Osteoblast (primary cell): ENCODE results near the gene RIMS1. TPM values are rescaled to one million over a fixed set of nuclear protein-coding genes. Genes with fewer than 3 reads are reported as not detected.

Source experiments
- DNase-seq: peaks from one replicate; pipeline ENCODE4 v3.0.0; 2011; ENCODE audit warnings: low spot score, mixed read lengths; ENCODE audit not compliant: insufficient read length; ENCODE audit errors: missing footprints
- H2AFZ ChIP-seq: 2 replicates; pipeline ENCODE4 v1.6.0; 2011; ENCODE audit warnings: mild to moderate bottlenecking, low read length
- H3K27ac ChIP-seq: 2 replicates; pipeline ENCODE4 v1.5.1; 2011; ENCODE audit warnings: mild to moderate bottlenecking, low read depth, low read length, moderate library complexity
- H3K27me3 ChIP-seq: 2 replicates; pipeline ENCODE4 v1.6.0; 2012; ENCODE audit warnings: mild to moderate bottlenecking, control low read depth, inconsistent platforms, low read length, moderate library complexity; ENCODE audit not compliant: insufficient read depth
- H3K36me3 ChIP-seq: 2 replicates; pipeline ENCODE4 v1.5.1; 2011; ENCODE audit warnings: mild to moderate bottlenecking, low read length, control low read depth, moderate library complexity; ENCODE audit not compliant: insufficient read depth
- H3K4me1 ChIP-seq: 2 replicates; pipeline ENCODE4 v1.5.1; 2011; ENCODE audit warnings: mild to moderate bottlenecking, low read length, control low read depth, moderate library complexity; ENCODE audit not compliant: insufficient read depth
- H3K4me2 ChIP-seq: 2 replicates; pipeline ENCODE4 v1.6.0; 2011; ENCODE audit warnings: mild to moderate bottlenecking, low read length; ENCODE audit not compliant: insufficient read depth
- H3K4me3 ChIP-seq: fragments of 200-600 bp; sonication (generic); 3 replicates; pipeline ENCODE4 v1.5.1; 2012; ENCODE audit warnings: mild to moderate bottlenecking, low read length, inconsistent platforms; ENCODE audit not compliant: insufficient read depth
- H3K79me2 ChIP-seq: 2 replicates; pipeline ENCODE4 v1.6.0; 2012; ENCODE audit warnings: mild to moderate bottlenecking, low read length, control low read depth, inconsistent platforms; ENCODE audit not compliant: insufficient read depth
- H3K9me3 ChIP-seq: 2 replicates; pipeline ENCODE4 v1.5.1; 2011; ENCODE audit warnings: low read depth, low read length, control low read depth
- H4K20me1 ChIP-seq: 2 replicates; pipeline ENCODE4 v1.6.0; 2012; ENCODE audit warnings: mild to moderate bottlenecking, low read length, control low read depth; ENCODE audit not compliant: insufficient read depth
- CTCF ChIP-seq: IDR thresholded peaks from 2 replicates; pipeline ENCODE4 v1.5.1; 2011; ENCODE audit warnings: mild to moderate bottlenecking, low read depth, low read length, moderate library complexity; ENCODE audit errors: extremely low read depth
- total RNA-seq: library from RNA; depleted of rRNA; stranded (reverse); fragments of >200 nt; gene quantifications from 2 replicates; pipeline ENCODE4 v1.2.3, GENCODE V29; 2012

Gene RIMS1
- total RNA-seq, 1 donor: 13.4 TPM

GRCh38 chr6:72389698-72390097 is 503.3 kb downstream of the RIMS1 start:
- H3K4me1 ChIP-seq: no peaks in the 10 kb centered on the region
- H3K27me3 ChIP-seq: no peaks in the 10 kb centered on the region
- no peak overlapping the region for H2AFZ ChIP-seq
- no peaks in the 10 kb centered on the region for H4K20me1 ChIP-seq
- no peak overlapping the region for H3K27ac ChIP-seq
- no peaks in the 10 kb centered on the region for H3K9me3 ChIP-seq
- no peak overlapping the region for H3K4me2 ChIP-seq
- no peak overlapping the region for H3K4me3 ChIP-seq
- no peaks in the 10 kb centered on the region for H3K79me2 ChIP-seq
- H3K36me3 ChIP-seq: no peaks in the 10 kb centered on the region
- DNase-seq: no peak
- no peak for TF ChIP-seq CTCF

GRCh38 chr6:72390548-72390947 is 504.2 kb downstream of the RIMS1 start:
- no peaks in the 10 kb centered on the region for H3K27me3 ChIP-seq
- no peaks in the 10 kb centered on the region for H3K9me3 ChIP-seq
- no peak overlapping the region for H3K4me3 ChIP-seq
- no peak overlapping the region for H3K4me2 ChIP-seq
- DNase-seq: no peak
- no peak for TF ChIP-seq CTCF
- H3K27ac ChIP-seq: no peak overlapping the region
- no peaks in the 10 kb centered on the region for H3K79me2 ChIP-seq
- H2AFZ ChIP-seq: peak overlapping the region; percentile 3
- no peaks in the 10 kb centered on the region for H4K20me1 ChIP-seq
- no peaks in the 10 kb centered on the region for H3K36me3 ChIP-seq
- no peaks in the 10 kb centered on the region for H3K4me1 ChIP-seq

GRCh38 chr6:72401865-72402264 is 515.5 kb downstream of the RIMS1 start:
- no peaks in the 10 kb centered on the region for H3K36me3 ChIP-seq
- H3K4me2 ChIP-seq: no peak overlapping the region
- H3K27me3 ChIP-seq: no peaks in the 10 kb centered on the region
- no peaks in the 10 kb centered on the region for H3K9me3 ChIP-seq
- DNase-seq: no peak
- H3K4me3 ChIP-seq: no peak overlapping the region
- no peak overlapping the region for H2AFZ ChIP-seq
- H4K20me1 ChIP-seq: no peaks in the 10 kb centered on the region
- no peaks in the 10 kb centered on the region for H3K4me1 ChIP-seq
- no peak overlapping the region for H3K27ac ChIP-seq
- no peaks in the 10 kb centered on the region for H3K79me2 ChIP-seq
- TF ChIP-seq CTCF: no peak

GRCh38 chr6:72403413-72403812 is 517.1 kb downstream of the RIMS1 start:
- no peaks in the 10 kb centered on the region for H3K27me3 ChIP-seq
- H3K27ac ChIP-seq: no peak overlapping the region
- TF ChIP-seq CTCF: no peak
- no peaks in the 10 kb centered on the region for H3K36me3 ChIP-seq
- no peaks in the 10 kb centered on the region for H3K4me1 ChIP-seq
- H3K79me2 ChIP-seq: no peaks in the 10 kb centered on the region
- no peak overlapping the region for H2AFZ ChIP-seq
- H3K4me2 ChIP-seq: no peak overlapping the region
- H3K4me3 ChIP-seq: no peak overlapping the region
- H4K20me1 ChIP-seq: no peaks in the 10 kb centered on the region
- H3K9me3 ChIP-seq: no peaks in the 10 kb centered on the region
- no peak for DNase-seq
